ENCODE results near the gene TOP2B. TPM values are rescaled to one million over a fixed set of nuclear protein-coding genes. Genes with fewer than 3 reads are reported as not detected.

The TOP2B gene
- total and polyA plus RNA-seq, 2 experiments from 2014 or later, result 92.0 to 179 TPM

- no peaks in the 10 kb centered on the region for H3K36me3 Mint-ChIP-seq (ENCODE audit: low read depth)
- peaks cover 8% of the 10 kb centered on the region for H3K27me3 Mint-ChIP-seq (ENCODE audit: insufficient read depth, low read depth, poor library complexity)
- Histone ChIP-seq H3K79me2 (replicated peaks; ENCODE audit: insufficient read depth) (no peaks in the 10 kb centered on the region), H3K36me3 (ENCODE audit: insufficient read depth) (no peaks in the 10 kb centered on the region), H4K20me1 (replicated peaks; ENCODE audit: insufficient read depth) (no peaks in the 10 kb centered on the region), H2AFZ (no peak overlapping the region), H3K27ac (ENCODE audit: low read depth) (no peak overlapping the region), H3K4me1 (ENCODE audit: insufficient read depth) (no peaks in the 10 kb centered on the region), H3K27me3 (ENCODE audit: insufficient read depth) (no peaks in the 10 kb centered on the region), H3K4me3 (no peak overlapping the region), H3F3A (replicated peaks; ENCODE audit: low read depth) (no peaks in the 10 kb centered on the region), H3K4me2 (no peak overlapping the region), H3K9me2 (ENCODE audit: insufficient read depth) (no peaks in the 10 kb centered on the region)
- H3K9me3 Mint-ChIP-seq, result no peaks in the 10 kb centered on the region; the same call in 2 of the 3 replicates
- no peak overlapping the region for H3K27ac Mint-ChIP-seq
- TF ChIP-seq ZNF114 (CRISPR knock-in tag; IDR thresholded peaks at IDR 0.05), result no peak
- TF ChIP-seq POLR2AphosphoS5 (IDR thresholded peaks at IDR 0.05; ENCODE audit: low read depth), result no peak
- TF ChIP-seq STAT1 (IDR thresholded peaks at IDR 0.05; ENCODE audit: unreplicated experiment), result no peak
- TF ChIP-seq REST (IDR thresholded peaks at IDR 0.05; ENCODE audit: unreplicated experiment), result no peak
- no peak for TF ChIP-seq CTCF (conservative IDR thresholded peaks at IDR 0.05; ENCODE audit: low read depth in 2 of 2)
- TF ChIP-seq NANOG (IDR thresholded peaks at IDR 0.05; ENCODE audit: borderline replicate concordance), result no peak
- TF ChIP-seq CREB1 (CRISPR knock-in tag; IDR thresholded peaks at IDR 0.05; ENCODE audit: low read depth), result no peak
- no peak for TF ChIP-seq ETS1 (IDR thresholded peaks at IDR 0.05)
- no peak for TF ChIP-seq ZNF331 (CRISPR knock-in tag; IDR thresholded peaks at IDR 0.05; ENCODE audit: low read depth)
- TF ChIP-seq EZH2 (IDR thresholded peaks at IDR 0.05; ENCODE audit: low read depth, unreplicated experiment), result no peak
- TF ChIP-seq JUNB (IDR thresholded peaks at IDR 0.05; ENCODE audit: unreplicated experiment), result no peak
- ATAC-seq, result no peak
- peaks cover 3% of the 10 kb centered on the region; the same call in 2 of the 3 replicates for H3K4me1 Mint-ChIP-seq
- no peak for DNase-seq (ENCODE audit: low spot score)
- H3K4me3 Mint-ChIP-seq, result no peak overlapping the region
Measured at GRCh38 chr3:25588441-25589103, 76.1 kb downstream of the TOP2B start.

All from GM23338 (cell line).